Stimulated activated CD4-positive, alpha-beta T cell treated with anti-CD3 and anti-CD28 coated beads, Interleukin-4, amount 100 ng/mL, for 1 hour (primary cell): ENCODE data around the gene CCSER2.

Experiments used
- DNase-seq: peaks from one replicate; pipeline ENCODE4 v3.0.0-alpha.2; 2020

Gene CCSER2

DNA sequence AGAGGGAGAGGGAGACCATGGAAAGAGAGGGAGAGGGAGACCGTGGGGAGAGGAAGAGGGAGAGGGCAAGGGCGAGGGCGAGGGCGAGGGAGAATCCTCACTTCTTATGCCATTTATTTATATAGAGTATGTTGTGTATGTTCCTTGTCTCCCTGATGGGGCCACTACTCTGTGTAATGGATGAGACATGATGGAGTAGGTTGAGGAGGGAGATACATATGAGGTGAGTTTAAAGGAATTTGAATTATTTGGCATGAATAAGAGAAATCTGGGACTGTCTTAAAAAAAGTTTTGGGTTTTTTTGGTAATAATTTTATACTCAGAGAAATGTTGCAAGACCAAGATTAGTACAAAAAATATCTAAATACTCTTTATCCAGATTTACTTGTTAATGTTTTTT, 20.1 kb downstream of the CCSER2 start:
- DNase-seq = no peak

DNA sequence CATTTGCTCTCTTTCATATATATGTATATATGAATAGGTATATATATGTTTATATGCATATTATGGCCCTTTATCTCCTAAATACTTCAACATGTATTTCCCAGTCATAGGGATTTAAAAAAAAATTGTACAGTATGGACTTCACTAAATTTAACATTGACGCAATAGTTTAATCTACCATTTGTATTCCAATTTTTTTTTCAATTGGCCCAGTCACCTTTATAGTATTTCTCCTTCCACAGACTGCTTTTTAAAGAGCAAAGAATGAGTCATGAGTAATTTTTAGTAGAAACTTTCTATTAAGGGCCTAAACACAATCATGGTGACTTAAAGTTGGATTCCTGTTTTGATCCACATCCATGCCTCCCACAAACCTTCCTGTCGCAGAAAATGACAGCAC, 20.5 kb downstream of the CCSER2 start:
- DNase-seq = no peak

DNA sequence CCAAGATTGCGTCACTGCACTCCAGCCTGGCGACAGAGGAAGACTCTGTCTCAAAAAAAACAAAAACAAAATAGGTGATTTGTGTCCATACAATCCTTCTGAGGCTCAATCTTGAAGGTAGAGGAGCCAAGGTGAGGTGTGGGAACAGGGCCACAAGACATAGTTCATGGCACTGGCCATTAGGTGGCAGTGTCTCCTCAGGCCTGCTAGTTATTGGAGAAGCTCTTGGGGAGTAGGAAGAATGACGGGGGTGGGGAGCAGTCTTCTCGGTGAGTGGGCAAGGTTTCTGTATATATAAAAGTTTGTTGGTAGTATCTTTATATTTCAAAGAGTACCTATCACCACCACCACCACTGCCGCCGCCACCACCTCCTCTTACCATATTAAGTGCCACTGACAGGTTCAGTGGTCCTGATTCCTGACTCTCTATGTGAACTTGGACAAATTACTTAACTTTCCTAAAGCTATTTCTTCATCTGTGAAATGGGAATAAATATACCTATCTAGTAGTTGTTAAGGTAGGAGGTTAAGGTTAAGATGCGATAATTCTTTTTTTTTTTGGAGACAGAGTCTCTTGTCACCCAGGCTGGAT, 24.0 kb downstream of the CCSER2 start:
- DNase-seq = peak; percentile 67

DNA sequence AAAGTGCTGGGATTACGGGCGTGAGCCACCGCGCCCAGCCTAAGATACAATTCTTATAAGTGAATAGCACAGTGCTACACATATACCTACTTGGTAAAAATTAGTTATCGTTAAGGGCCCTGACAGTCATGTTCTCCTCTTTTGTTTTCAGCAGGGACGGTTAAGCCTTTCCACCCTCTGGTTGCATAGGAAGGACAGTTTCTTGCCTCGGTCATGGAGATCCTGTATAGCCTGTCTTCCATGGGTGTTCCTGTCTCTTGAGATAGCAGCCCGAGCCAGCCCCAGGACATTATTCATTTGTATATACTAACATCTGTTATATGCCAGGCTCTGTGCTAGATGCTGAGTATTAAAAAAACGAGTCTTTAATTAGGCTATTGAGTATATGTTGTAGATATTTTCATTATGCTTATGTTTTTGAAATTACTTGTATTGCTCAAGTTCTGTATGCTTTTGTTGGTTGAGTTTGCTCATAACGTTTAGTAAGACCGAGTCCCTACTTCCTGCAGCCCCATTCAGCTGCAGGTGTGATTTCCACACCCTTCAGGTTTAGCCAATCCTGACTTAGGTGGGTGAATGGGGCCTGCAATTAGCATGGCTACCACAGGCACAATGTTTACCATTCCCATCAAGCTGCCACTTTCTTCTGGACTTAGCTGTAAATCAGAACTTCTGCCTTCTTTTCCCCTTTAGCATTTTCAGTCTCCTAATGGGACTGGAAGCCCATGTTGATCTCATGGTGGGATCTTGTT, 24.8 kb downstream of the CCSER2 start:
- no peak for DNase-seq

DNA sequence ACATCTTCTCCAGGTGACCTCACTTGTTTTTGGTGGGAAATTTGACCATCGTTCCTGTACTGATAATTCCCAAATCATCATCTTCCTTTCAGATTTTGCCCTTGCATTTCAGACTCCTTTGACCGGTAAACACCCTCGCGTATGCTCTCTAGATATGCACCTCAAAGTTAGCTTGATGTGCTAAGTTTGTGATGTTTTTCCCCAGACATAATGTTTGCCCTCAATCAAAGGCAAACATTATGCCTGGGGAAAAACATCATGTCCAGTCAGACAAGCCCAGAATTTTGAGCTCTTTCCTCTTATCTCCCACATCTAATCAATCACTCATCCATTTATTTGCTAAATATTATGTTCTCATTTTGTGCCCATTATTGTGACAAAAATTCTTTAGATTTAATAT, 26.2 kb downstream of the CCSER2 start:
- no peak for DNase-seq

DNA sequence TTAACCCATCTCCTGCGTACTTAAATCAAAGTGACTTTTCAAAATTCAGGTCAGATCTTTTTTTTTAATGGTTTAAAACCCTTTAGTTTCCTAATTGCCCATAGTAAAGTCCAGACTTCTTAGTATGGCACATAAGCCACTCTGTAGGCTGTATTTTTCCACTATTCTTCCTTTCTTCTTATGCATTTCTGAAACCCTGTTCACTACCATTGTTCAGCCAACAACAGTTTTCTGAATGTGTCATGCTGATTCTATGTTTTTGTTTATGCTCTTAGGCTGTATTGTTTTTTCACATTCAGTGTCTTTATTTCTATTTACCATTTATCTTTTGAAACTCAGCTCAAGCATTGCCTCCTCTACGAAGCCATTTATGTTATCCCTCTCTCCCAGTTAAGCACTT, 26.7 kb downstream of the CCSER2 start:
- DNase-seq = no peak

DNA sequence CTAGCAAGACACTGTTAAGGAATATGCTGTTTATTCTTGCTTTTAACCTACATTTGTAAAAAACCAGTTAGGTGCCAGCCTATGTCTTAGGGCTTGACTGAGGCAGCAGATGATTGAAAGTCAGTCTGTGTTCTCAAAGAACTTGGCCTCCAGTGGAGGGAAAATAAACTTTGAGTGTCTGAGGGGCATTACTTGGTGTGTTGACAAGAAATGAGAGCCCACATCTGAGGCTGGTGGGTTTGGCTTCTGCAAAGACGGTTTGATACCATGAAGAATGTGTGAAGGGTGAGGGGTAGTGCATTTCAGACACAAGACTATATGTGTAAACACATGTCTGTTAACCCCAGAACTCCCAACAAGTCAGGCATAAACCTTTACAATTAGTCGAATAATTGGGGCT, 28.5 kb downstream of the CCSER2 start:
- no peak for DNase-seq

DNA sequence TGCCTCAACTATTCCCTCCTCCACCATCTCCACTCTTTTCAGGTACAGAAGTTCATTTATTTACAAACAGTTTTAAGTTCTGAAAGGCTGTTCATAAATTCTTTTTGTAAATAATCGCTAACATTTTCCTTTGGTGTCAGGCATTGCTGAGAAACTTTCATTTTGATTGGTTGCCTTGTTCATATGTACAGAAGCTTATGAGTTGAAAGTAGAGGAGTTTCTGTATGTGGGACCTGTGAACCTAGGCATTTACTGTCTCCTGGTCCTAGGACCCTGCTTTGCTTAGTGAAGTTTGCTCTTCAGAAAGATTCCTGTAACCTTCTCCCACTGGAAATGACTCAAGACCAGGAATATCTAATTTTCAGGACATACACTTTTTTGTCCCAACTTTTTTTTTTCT, 30.4 kb downstream of the CCSER2 start:
- no peak for DNase-seq

DNA sequence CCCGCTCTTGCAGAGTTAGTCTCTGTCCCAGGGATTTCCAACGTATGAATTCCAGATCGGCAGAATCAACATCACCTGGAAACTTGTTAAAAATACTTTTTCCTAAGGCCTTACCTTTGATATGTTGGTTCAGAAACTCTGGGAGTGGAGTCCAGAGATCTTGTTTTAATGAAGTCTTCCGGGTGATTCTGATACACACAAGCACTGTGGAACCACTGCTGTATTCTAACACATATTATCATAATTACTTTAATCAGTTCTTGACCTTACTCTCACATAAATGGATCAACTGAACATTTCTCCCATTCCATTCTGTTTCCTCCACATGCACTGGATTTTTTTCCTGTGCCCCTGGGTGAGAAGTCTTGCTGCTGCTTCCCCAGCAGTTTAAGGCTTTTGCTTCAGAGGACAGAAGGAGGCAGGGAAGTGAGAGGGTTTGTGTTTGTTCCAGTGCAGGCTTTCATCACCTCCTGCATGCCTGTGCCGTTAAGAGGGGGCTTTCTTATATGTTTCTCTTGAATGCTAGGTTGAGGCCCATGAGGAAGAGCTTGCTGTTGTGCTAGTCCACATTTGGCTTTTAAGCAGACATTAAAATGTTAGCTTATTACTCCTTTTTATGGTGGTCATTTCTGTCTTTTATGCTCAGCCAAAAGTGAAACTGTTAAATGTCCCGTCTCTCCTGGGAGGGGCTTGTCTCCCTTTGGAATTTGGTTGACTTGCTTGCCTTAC, 32.4 kb downstream of the CCSER2 start:
- no peak for DNase-seq

DNA sequence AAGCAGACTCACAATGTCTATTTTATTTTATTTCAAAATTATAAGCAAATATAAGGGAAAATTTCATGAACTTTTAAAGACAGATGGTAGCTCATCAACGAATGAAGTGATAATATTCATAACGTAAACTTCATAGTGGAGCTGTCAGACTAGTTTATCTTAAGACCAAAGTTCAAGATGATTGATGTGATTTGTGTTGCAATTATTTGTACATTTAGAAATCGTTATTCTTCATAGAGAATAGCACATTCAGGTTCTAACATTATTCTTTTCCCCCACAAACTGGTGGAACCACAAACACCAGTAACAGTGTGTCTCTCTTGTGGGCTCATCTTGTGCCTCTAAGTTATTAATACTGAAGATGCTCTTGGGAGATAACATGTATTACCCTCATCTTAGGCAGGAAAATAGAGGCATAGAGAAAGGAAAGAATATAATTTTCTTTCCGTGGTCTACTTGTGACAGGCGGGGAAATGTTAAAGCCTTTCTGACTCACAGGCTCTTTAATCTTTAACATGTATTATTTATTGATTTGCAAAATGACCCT, 37.0 kb downstream of the CCSER2 start:
- DNase-seq = no peak

DNA sequence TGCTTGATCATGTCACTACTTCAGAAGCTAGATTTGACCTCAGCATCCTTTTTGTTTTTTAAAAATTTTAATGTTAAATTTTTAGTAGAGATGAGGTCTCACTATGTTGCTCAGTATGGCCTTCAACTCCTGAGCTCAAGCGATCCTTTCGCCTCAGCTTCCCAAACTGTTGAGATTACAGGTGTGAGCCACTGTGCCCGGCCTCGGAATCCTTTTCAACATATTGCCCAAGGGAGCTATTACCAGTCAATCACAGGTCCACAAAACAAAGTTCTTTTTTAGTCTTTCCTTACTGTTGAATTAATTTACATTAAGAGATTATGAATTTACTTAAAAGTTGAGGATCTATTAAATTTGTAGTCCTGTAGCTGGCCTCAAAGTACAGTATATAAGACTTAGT, 37.7 kb downstream of the CCSER2 start:
- DNase-seq = no peak

DNA sequence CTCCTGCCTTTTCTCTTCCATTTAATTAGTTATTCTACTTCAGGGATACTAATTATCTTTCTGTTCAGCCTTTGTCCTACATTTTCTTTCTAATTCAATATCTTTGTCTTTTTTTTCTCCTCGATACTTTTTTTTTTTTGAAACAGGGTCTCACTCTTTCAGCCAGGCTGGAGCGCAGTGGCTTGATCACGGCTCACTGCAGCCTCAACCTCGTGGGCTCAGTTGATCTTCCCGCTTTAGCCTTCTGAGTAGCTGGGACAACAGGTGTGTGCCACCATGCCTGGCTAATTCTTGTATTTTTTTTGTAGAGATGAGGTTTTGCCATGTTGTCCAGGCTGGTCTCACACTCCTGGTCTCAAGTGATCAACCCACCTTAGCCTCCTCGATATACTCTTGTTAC, 38.9 kb downstream of the CCSER2 start:
- no peak for DNase-seq

DNA sequence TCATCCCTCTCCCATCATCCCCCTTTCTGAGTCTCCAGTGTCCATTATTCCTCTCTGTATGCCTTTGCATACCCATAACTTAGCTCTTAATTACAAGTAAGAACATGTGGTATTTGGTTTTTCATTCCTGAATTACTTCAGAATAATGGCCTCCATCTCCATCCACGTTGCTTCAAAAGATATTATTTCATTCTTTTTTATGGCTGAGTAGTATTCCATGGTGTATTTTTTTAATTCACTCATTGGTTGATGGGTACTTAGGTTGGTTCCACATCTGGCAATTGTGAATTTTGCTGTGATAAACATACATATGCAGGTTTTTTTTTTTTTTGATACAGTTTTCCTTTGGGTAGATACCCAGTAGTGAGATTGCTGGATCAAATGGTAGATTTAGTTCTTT, 40.4 kb downstream of the CCSER2 start:
- DNase-seq = no peak

DNA sequence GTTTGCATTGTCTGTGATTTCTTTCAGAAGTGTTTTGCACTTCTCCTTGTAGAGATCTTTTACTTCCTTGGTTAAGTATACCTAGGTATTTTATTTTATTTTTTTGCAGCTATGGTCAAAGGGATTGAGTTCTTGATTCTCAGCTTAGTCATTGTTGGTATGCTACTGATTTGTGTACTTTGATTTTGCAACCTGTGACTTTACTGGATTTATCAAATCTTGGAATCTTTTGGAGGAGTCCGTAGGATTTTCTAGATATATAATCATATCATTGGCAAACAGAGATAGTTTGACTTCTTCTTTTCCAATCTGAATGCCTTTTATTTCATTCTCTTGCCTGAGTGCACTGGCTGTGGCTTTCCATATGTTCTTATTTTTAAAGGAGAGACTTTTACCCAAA, 41.9 kb downstream of the CCSER2 start:
- DNase-seq = no peak

DNA sequence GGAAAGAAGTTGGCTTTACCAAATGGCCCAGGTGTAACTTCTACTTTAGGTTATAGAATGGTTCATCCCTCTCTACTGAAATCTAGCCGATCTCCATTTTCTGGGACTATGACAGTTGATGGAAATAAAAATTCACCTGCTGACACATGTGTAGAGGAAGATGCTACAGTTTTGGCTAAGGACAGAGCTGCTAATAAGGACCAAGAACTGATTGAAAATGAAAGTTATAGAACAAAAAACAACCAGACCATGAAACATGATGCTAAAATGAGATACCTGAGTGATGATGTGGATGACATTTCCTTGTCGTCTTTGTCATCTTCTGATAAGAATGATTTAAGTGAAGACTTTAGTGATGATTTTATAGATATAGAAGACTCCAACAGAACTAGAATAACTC, 43.6 kb downstream of the CCSER2 start:
- DNase-seq = no peak

DNA sequence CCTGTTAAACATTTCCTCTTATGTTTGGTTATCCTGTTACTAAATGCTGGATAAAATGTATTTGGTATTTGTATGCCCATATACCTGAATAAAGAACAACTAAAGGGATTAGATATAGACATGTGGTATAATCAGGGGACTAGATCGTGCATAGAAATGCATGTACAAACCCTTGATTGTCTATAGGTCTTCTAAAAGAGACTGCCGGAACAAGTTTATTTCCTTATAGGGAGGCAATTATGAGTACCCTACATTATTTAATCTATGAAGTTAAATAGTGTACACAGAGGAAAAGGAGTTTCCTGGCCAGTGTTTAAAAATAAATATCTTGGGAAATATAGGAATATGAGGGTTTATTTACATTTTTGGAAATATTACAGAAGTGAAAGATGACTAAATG, 44.6 kb downstream of the CCSER2 start:
- no peak for DNase-seq

DNA sequence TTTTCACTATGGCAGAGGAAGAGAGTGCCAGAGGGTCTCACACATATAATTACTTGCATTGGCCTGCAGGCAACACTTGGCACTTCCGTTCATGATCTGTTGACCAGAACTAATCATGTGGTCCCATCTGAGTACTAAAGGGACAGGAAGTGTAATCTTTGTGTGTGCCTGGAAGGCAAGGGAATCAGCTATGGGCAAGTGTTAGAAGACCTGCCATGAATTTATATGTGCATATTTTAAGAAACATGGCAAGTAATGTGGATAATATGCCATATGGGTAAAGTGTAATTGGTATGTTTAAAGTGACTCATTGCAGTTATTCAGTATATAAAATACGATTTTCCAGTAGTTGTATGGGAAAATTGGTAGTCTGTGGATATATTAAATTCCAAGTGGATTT, 46.1 kb downstream of the CCSER2 start:
- no peak for DNase-seq

DNA sequence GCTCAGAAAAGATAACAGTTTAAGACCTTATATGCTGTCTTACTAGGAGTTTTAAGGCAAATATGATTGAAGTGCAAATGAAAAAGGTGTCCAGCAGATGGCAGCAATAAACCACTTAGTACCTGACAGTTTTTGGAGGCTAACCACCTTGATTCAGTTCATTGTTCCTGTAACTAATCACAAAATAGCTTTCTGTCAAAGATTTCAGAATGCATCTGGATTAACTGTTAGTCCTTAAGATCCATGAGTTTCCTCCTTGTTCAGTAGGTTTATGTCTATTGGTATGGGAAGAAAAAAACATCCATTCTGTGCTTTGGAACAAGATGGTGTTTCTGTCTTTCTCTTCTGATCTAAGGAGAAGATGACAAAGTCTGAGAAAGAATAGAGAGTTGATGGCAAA, 46.6 kb downstream of the CCSER2 start:
- DNase-seq = no peak

DNA sequence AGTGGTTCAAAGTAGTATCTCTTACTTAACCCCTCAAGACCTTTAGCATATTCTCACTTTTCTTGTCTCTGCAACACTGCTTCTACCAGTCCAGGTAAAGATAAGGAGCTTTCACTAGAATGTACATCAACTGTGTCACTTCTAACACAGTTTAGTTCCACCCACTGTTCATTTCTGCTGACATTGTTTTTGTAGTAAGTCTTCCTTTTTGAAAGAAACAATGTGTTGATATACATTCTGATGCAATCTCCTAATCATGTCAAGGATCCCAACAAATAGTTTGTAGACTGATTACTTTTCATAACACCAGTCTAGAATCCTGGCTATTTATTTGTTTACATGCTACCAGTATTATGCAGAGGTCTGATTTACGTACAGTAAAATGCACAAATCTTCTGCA, 47.5 kb downstream of the CCSER2 start:
- DNase-seq = no peak

DNA sequence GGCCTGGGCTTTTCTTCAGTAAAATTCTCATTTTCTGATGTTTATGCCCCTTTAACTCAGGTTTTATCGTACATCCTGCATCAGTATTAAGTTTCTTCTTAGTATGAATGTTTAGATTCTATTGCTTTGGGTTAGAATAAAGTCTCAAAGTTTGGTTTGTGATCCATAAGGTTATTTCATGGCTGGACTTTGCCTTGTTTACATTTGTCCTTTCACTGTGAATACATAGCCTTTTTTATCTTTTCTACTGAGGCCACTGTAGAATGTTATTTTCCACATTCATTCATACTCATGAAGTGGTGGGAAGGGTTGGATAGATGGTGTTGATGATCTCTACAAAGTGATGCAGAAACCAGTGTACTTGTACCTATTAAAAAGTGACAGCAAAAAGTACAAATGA, 59.8 kb downstream of the CCSER2 start:
- no peak for DNase-seq

DNA sequence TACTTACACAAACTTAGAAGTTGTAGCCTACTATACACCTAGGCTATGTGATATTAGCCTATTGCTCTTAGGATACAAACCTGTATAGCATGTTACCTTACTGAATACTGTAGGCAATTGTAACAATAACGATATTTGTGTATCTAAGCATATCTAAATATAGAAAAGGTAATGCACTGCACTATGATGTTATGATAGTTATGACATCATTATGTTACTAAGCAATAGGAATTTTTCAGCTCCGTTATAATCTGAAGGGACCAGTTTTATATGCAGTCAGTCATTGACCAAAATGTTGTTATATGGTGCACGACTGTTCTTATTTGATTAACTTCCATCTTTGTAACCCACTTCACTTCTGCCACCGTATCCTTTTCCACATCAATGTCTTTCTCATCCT, 62.0 kb downstream of the CCSER2 start:
- DNase-seq = no peak

DNA sequence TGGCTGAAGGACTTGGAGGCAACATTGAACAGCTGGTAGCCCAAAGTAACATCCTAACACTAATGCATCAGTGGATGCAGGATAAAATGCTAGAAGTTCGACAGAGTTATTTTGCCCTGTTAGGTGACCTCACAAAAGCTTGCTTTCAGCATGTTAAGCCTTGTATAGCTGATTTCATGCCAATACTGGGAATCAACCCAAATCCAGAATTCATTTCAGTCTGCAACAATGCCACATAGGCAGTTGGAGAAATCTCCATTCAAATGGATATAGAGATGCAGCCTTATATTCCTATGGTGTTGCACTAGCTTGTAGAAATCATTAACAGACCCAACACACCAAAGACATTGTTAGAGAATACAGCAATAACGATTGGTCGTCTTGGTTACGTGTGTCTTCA, 62.9 kb downstream of the CCSER2 start:
- no peak for DNase-seq

DNA sequence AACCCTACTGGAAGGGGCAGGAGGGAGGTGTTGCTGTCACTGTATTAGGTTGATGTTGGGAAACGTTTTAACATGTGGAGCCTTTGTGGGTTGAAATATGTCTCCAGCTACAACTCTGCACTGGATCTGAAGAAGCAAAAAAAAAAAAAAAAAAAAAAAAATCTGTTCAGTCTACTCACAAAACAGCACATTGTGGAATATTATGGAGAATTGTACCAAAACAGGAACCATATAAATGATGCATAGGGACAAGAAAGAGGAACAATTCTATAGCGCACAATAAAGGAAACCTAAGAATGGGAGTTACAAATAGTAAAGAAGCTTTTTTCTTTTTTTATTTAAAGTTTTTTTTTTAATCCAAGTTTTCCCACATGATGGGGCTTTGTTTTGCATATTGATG, 63.8 kb downstream of the CCSER2 start:
- DNase-seq = no peak

DNA sequence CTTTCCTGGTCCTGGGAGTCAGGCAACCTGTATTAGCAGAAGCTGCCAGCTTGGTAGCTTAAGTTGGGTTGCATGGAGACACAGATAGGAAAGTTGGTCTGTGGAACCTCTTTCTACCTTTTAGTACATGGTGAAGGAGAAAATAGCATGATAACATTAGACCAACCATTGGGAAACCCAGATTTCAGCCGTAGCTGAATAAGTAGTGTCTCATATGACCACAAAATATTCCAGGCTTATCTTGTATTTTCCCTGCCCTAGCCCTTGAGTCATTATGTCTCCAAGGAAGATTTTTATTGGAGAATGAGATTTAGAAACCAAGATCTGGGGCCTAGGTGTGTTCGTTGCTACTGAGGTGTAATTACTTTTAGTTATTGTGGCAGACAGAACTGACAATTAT, 67.2 kb downstream of the CCSER2 start:
- no peak for DNase-seq
